ENCODE results near the gene CDKL5.

- TF ChIP-seq CTCF (IDR thresholded peaks at IDR 0.05) (no peak), POLR2A (IDR thresholded peaks at IDR 0.05) (no peak)
These were observed 124.2 kb downstream of the CDKL5 start for GRCh38 chrX:18549643-18550042.
